Adrenal gland (tissue), 12 donors: ENCODE results near the gene NCMAP. TPM values are rescaled to one million over a fixed set of nuclear protein-coding genes. Genes with fewer than 3 reads are reported as not detected.
A peak's percentile ranks its signal among the peaks of the same experiment; 100 is the strongest.

Experiments used
- DNase-seq, 7 donors: peaks; one replicate each; pipeline ENCODE4 v3.0.0-alpha.2; 2019 to 2020
- H3K27ac ChIP-seq, 5 donors: fragments of 200-600 bp; sonication (generic) in 4 of 5; 1 replicate in 3 of 5; 2 replicates in 2 of 5; pipeline versions ENCODE4 v1.5.1 to v1.8.0; 2016 to 2020; ENCODE audit warnings: mild to moderate bottlenecking in 1 of 5
- H3K27me3 ChIP-seq: fragments of 200-600 bp; 2 replicates; pipeline ENCODE4 v1.8.0; 2021
- H3K36me3 ChIP-seq, 2 donors: fragments of 200-600 bp; replicated peaks in 1 of 2; 1 replicate in 1 of 2; 2 replicates in 1 of 2; pipeline versions ENCODE4 v1.5.1 to v1.8.0; 2018 to 2022
- H3K4me1 ChIP-seq, 2 donors: fragments of 200-600 bp; replicated peaks in 1 of 2; 1 replicate in 1 of 2; 2 replicates in 1 of 2; pipeline versions ENCODE4 v1.5.1 to v1.8.0; 2018 to 2021
- H3K4me3 ChIP-seq, 4 donors: fragments of 200-600 bp; sonication (generic) in 3 of 4; one replicate each; pipeline ENCODE4 v1.5.1; 2016 to 2018
- H3K9me3 ChIP-seq, 3 donors: fragments of 200-600 bp; sonication (generic) in 1 of 3; replicated peaks in 1 of 3; 1 replicate in 2 of 3; 2 replicates in 1 of 3; pipeline versions ENCODE4 v1.5.1 to v1.8.0; 2016 to 2021
- POLR2A ChIP-seq, 2 donors: fragments of 450-650 bp; IDR thresholded peaks; one replicate each; pipeline ENCODE4 v1.6.1; 2017; ENCODE audit warnings: antibody characterized with exemption in 2 of 2, mild to moderate bottlenecking in 2 of 2, moderate library complexity in 1 of 2
- WGBS, 4 donors: extraction: QIAGEN DNeasy Blood & Tissue Kit in 2 of 4; methylation state at CpG; one replicate each; pipeline versions ENCODE4 v1.1.5 to v1.1.7; 2013 to 2017; 5-methylcytosine and 5-hydroxymethylcytosine counted together
- intact Hi-C, 2 donors: fragments of 100-400 bp; cut with DNase I; formaldehyde crosslinking; loops; one replicate each; pipeline versions ENCODE4 v1.14.1 to v1.15.0; 2022 to 2023
- polyA plus RNA-seq, 3 donors: library from polyadenylated mRNA; stranded (reverse); fragments of 200-250 nt in 2 of 3; fragments of 350-450 nt in 1 of 3; fragmentation: Illumina TruSeq in 1 of 3; extraction: RNeasy Lipid Tissue Mini Kit (QIAGEN cat#74804) in 1 of 3; gene quantifications; one replicate each; pipeline ENCODE4 v1.2.3, GENCODE V29; 2013 to 2014
- total RNA-seq, 9 donors: library from RNA; depleted of rRNA in 4 of 9; stranded (reverse); fragments of >200 nt in 4 of 9; fragments of 120-200 nt in 1 of 9; fragmentation: NEBNext Ultra II Directional in 1 of 9; extraction: Animal tissue kit (Norgen Biotek cat#: 25700) in 1 of 9; gene quantifications; one replicate each; pipeline versions ENCODE4 v1.1.0 to v1.2.4, GENCODE V29; 2013 to 2023
- TF ChIP-seq, protein P1 (sequence below), 6 experiments: fragments of 450-650 bp in 4 of 6; fragments of 200-600 bp in 2 of 6; sonication (generic) in 1 of 6; IDR thresholded peaks; 1 replicate in 5 of 6; 2 replicates in 1 of 6; pipeline versions ENCODE4 v1.5.1 to v1.8.0; 2016 to 2021; ENCODE audit warnings: antibody characterized with exemption in 6 of 6, mild to moderate bottlenecking in 2 of 6, moderate library complexity in 1 of 6
- donor health status: healthy with polysubstance abuse.
- donor health status: Bipolar disorder and iron deficiency.
- donor health status: DM: yes; HTN: yes; CAD: no.
- donor health status: DM: no; HTN: no; CAD: no.
- donor health status: DM: no; HTN: no; CAD: no.
- donor health status: DM: yes; HTN: yes; CAD: no.

The NCMAP gene
- total and polyA plus RNA-seq, 12 donors = under 0.01 to 0.27 (median 0.09) TPM; not detected in 7

DNA sequence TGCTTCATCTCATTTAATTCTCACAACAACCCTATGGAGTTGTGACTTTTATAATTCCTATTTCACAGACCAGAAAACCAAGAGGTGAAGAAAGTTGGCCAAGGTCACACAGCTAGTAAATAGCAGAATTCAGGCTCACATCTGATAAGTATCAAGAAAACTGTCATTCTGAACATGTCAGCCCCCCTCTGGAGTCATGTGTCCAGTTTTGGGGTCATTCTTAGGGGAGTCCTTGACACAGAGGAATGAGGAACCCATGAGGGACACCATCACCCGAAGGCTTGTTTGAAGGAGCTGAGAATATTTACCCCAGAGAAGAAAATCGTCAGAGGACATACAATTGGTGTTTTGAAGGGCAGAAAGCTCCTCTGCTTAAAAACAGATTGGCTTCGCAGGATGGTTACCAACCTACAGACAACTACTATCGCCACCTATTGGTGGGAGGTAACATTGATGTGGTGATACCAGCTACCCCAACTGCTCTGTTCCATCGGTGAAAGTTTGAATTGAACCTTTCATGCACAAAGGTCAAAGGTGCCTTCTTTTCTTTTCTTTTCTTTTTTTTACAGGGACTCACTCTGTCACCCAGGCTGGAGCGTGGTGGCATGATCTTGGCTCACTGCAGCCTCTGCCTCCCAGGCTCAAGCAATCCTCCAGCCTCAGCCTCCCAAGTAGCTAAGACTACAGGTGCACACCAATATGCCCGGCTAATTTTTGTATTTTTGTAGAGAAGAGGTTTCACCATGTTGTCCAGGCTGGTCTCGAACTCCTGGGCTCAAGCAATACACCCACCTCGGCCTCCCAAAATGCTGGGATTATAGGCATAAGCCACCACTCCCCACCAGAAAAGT, 31.3 kb downstream of the NCMAP start:
- no peaks in the 10 kb centered on the region for H3K36me3 ChIP-seq
- no peaks in the 10 kb centered on the region for H3K4me1 ChIP-seq
- 28 to 30% (median 29%) methylated on average over 9 of the region's 9 CpGs for WGBS, 4 donors
- no peak overlapping the region for H3K4me3 ChIP-seq
- no peak overlapping the region for H3K27ac ChIP-seq
- DNase-seq = peak; percentile 22 to 59 (median 31)
- TF ChIP-seq POLR2A (IDR thresholded peaks at IDR 0.05) = no peak
- TF ChIP-seq, protein P1, sequence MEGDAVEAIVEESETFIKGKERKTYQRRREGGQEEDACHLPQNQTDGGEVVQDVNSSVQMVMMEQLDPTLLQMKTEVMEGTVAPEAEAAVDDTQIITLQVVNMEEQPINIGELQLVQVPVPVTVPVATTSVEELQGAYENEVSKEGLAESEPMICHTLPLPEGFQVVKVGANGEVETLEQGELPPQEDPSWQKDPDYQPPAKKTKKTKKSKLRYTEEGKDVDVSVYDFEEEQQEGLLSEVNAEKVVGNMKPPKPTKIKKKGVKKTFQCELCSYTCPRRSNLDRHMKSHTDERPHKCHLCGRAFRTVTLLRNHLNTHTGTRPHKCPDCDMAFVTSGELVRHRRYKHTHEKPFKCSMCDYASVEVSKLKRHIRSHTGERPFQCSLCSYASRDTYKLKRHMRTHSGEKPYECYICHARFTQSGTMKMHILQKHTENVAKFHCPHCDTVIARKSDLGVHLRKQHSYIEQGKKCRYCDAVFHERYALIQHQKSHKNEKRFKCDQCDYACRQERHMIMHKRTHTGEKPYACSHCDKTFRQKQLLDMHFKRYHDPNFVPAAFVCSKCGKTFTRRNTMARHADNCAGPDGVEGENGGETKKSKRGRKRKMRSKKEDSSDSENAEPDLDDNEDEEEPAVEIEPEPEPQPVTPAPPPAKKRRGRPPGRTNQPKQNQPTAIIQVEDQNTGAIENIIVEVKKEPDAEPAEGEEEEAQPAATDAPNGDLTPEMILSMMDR (IDR thresholded peaks at IDR 0.05) = peak; percentile 42 to 70 (median 63)
- H3K9me3 ChIP-seq = no peaks in the 10 kb centered on the region
- intact Hi-C loops = no loop called here
- H3K27me3 ChIP-seq = no peaks in the 10 kb centered on the region

DNA sequence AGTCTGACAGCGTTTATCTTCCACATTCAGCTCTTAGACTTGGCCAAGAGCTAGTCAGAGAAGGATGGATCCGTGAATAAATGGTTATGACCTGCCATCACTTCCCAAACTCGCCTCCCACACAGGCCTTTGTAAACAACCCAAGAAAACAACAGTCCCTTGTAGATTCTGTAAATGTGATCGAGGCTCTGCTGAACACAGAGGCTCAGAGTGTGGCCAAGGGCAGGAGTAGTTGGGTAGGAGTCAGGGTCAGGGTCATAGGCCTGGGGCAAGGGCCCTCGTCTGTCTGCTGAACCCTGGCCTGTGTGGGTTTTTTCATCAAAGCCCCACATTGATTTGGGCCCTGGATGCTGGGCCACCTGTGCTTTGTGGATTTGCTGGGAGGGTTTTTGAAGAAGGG, 32.7 kb downstream of the NCMAP start:
- H3K36me3 ChIP-seq = no peaks in the 10 kb centered on the region
- TF ChIP-seq, protein P1 (IDR thresholded peaks at IDR 0.05) = no peak
- TF ChIP-seq POLR2A (IDR thresholded peaks at IDR 0.05) = no peak
- intact Hi-C loops = no loop called here
- H3K4me1 ChIP-seq = no peaks in the 10 kb centered on the region
- 63 to 77% (median 69%) methylated on average over 5 of the region's 5 CpGs for WGBS, 4 donors
- H3K9me3 ChIP-seq = no peaks in the 10 kb centered on the region
- no peak overlapping the region for H3K4me3 ChIP-seq
- no peak overlapping the region for H3K27ac ChIP-seq
- H3K27me3 ChIP-seq = no peaks in the 10 kb centered on the region
- DNase-seq = no peak

DNA sequence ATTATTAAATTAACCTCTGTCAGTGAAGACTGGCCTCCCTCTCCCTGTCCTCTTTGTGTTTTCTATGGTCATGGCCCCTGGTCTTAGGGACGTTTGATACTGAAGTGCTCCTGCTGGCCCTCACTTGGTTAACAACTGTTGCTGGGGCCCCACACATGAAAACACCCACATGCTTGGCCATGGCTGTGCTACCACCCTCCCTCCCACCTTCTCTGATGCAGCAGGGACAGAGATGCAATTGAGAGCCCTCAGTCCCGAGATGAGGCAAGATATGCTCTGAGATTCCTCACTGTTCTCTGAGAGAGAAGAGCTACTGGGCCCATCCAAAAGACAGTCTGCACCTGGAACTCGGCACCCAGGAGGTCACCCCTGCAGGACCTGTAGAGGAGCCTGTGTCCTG, 33.3 kb downstream of the NCMAP start:
- DNase-seq = no peak
- H3K27ac ChIP-seq = no peak overlapping the region
- intact Hi-C loops = no loop called here

DNA sequence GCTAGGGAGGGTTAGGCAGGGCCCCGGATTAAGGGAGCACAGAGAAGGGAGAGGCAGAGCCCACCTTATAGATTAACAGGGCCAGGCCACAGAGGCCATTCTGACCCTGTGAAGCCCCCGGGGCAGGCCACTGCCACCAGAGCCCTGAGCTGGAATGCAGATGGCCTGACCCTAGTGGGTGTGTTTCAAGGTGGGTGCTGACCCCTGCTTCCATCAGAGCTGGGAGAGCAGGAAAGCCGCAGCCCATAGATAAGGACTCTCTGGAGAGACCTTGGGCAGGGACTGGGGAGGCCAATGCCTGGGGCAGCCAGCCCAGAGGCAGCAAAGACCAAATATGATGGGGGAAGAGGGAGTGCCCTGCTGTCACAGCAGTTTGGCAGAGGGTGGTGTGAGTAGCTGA, 35.9 kb downstream of the NCMAP start:
- H3K9me3 ChIP-seq = no peaks in the 10 kb centered on the region
- 34 to 65% (median 57%) methylated on average over 3 of the region's 3 CpGs for WGBS, 4 donors
- H3K4me3 ChIP-seq = no peak overlapping the region
- no peak for TF ChIP-seq POLR2A (IDR thresholded peaks at IDR 0.05)
- TF ChIP-seq, protein P1 (IDR thresholded peaks at IDR 0.05) = no peak
- peaks cover 15% of the 10 kb centered on the region for H3K27me3 ChIP-seq
- H3K36me3 ChIP-seq = no peaks in the 10 kb centered on the region
- no peak for DNase-seq
- intact Hi-C loops = no loop called here
- H3K27ac ChIP-seq = no peak overlapping the region
- no peaks in the 10 kb centered on the region for H3K4me1 ChIP-seq

More for the DNA sequence above, 33.3 kb downstream of the NCMAP start:
- no peak overlapping the region for H3K4me3 ChIP-seq
- no peaks in the 10 kb centered on the region for H3K4me1 ChIP-seq
- no peaks in the 10 kb centered on the region for H3K27me3 ChIP-seq
- TF ChIP-seq, protein P1 (IDR thresholded peaks at IDR 0.05) = no peak
- TF ChIP-seq POLR2A (IDR thresholded peaks at IDR 0.05) = no peak
- H3K9me3 ChIP-seq = no peaks in the 10 kb centered on the region
- 41 to 68% (median 60%) methylated on average over 2 to 3 of the region's 3 CpGs for WGBS, 4 donors
- H3K36me3 ChIP-seq = no peaks in the 10 kb centered on the region
